ENCODE measurements around the gene DGKQ. TPM values are rescaled to one million over a fixed set of nuclear protein-coding genes. Genes with fewer than 3 reads are reported as not detected.

Gene DGKQ
- total and polyA plus RNA-seq, 7 experiments from 2014 or later: 1.5 to 28.0 (median 16.5) TPM

DNA sequence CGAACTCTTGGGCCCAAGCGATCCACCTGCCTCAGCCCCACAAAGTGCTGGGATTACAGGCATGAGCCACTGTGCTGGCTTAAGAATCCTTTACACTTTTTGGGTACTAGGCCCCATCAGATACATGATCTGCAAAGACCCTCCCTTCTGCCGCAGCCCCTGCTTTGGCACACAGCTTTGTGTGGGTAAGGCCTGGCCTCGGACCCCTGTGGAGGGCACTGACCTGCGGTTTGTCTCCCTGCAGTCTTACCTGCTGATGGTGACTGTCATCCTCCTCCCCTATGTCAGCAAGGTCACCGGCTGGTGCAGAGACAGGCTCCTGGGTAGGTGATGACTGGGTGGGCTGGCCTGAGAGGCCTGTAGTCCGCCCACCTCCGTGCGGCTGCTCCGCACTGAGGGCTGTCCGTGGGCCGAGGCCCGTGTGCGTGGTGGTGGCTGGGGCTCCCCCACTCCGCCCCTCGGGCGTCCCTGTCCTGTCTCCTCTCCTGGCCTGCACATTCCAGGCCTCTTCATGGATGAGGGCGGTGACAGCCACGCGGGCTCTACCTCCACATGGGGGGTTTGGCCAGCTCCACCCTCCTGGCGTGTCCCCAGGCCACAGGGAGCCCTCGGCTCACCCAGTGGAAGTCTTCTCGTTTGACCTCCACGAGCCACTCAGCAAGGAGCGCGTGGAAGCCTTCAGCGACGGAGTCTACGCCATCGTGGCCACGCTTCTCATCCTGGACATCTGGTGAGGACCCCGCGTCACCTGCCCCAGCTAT, 18.0 kb downstream of the DGKQ start:
- no peak overlapping the region for H3K27ac ChIP-seq (ENCODE audit: low read depth, low read length)
- no peak overlapping the region for H3K4me3 ChIP-seq (ENCODE audit: low read length)
- no peaks in the 10 kb centered on the region for H3K4me1 ChIP-seq (ENCODE audit: control insufficient read depth in 2 of 2, insufficient read depth in 2 of 2, low read length in 2 of 2)
- POLR2A ChIA-PET: no interaction called here
- Mint-ChIP-seq H3K9me3 (peaks cover 0 to 2% (median 0%) of the 10 kb centered on the region in 11 donors), H3K4me1 (no peaks in the 10 kb centered on the region), H3K27me3 (no peaks in the 10 kb centered on the region), H3K4me3 (no peak overlapping the region), H3K36me3 (peaks cover 0 to 31% (median 3%) of the 10 kb centered on the region in 5 donors), H3K27ac (no peak overlapping the region)
- CTCF ChIA-PET: no interaction called here
- peaks cover 0 to 55% (median 0%) of the 10 kb centered on the region in 3 experiments for H3K36me3 ChIP-seq (ENCODE audit: control insufficient read depth in 2 of 3, insufficient read depth in 3 of 3, low read length in 3 of 3)
- intact Hi-C loops (cut with micrococcal nuclease): no loop called here
- DNase-seq (no peak), ATAC-seq (no peak)
- H3K27me3 ChIP-seq (ENCODE audit: control insufficient read depth in 2 of 2, insufficient read depth in 2 of 2, low read length in 2 of 2): no peaks in the 10 kb centered on the region
- H3K9me3 ChIP-seq (ENCODE audit: control insufficient read depth in 2 of 3, low read length in 3 of 3): no peaks in the 10 kb centered on the region

- H3K27ac ChIP-seq (ENCODE audit: low read depth, low read length): no peak overlapping the region
- H3K4me3 ChIP-seq (ENCODE audit: low read length): no peak overlapping the region
- Mint-ChIP-seq H3K36me3 (peaks cover 0 to 31% (median 3%) of the 10 kb centered on the region in 5 donors), H3K9me3 (peaks cover 0 to 2% (median 0%) of the 10 kb centered on the region in 11 donors), H3K27ac (peak overlapping the region in 1 of 9 donors; percentile 59), H3K4me1 (no peaks in the 10 kb centered on the region), H3K4me3 (no peak overlapping the region), H3K27me3 (no peaks in the 10 kb centered on the region)
- POLR2A ChIA-PET: no interaction called here
- DNase-seq (no peak), ATAC-seq (no peak)
- intact Hi-C loops (cut with micrococcal nuclease): no loop called here
- CTCF ChIA-PET: no interaction called here
- peaks cover 0 to 48% (median 0%) of the 10 kb centered on the region in 3 experiments for H3K36me3 ChIP-seq (ENCODE audit: control insufficient read depth in 2 of 3, insufficient read depth in 3 of 3, low read length in 3 of 3)
- H3K4me1 ChIP-seq (ENCODE audit: control insufficient read depth in 2 of 2, insufficient read depth in 2 of 2, low read length in 2 of 2): no peaks in the 10 kb centered on the region
- no peaks in the 10 kb centered on the region for H3K27me3 ChIP-seq (ENCODE audit: control insufficient read depth in 2 of 2, insufficient read depth in 2 of 2, low read length in 2 of 2)
- H3K9me3 ChIP-seq (ENCODE audit: control insufficient read depth in 2 of 3, low read length in 3 of 3): no peaks in the 10 kb centered on the region
Observed at GRCh38 chr4:954211-955020, 19.0 kb downstream of the DGKQ start.

GRCh38 chr4:953574-953915, 19.8 kb downstream of the DGKQ start:
- intact Hi-C loops (cut with micrococcal nuclease): no loop called here
- no peaks in the 10 kb centered on the region for H3K9me3 ChIP-seq (ENCODE audit: control insufficient read depth in 2 of 3, low read length in 3 of 3)
- Mint-ChIP-seq H3K36me3 (peaks cover 0 to 27% (median 3%) of the 10 kb centered on the region in 5 donors), H3K4me1 (no peaks in the 10 kb centered on the region), H3K27ac (no peak overlapping the region), H3K4me3 (no peak overlapping the region), H3K27me3 (no peaks in the 10 kb centered on the region), H3K9me3 (peaks cover 0 to 2% (median 0%) of the 10 kb centered on the region in 11 donors)
- DNase-seq (no peak), ATAC-seq (no peak)
- H3K36me3 ChIP-seq (ENCODE audit: control insufficient read depth in 2 of 3, insufficient read depth in 3 of 3, low read length in 3 of 3): peaks cover 0 to 39% (median 0%) of the 10 kb centered on the region in 3 experiments
- no peak overlapping the region for H3K27ac ChIP-seq (ENCODE audit: low read depth, low read length)
- no peaks in the 10 kb centered on the region for H3K27me3 ChIP-seq (ENCODE audit: control insufficient read depth in 2 of 2, insufficient read depth in 2 of 2, low read length in 2 of 2)
- no peaks in the 10 kb centered on the region for H3K4me1 ChIP-seq (ENCODE audit: control insufficient read depth in 2 of 2, insufficient read depth in 2 of 2, low read length in 2 of 2)
- H3K4me3 ChIP-seq (ENCODE audit: low read length): no peak overlapping the region
- ChIA-PET CTCF (no interaction called here), POLR2A (no interaction called here)

DNA sequence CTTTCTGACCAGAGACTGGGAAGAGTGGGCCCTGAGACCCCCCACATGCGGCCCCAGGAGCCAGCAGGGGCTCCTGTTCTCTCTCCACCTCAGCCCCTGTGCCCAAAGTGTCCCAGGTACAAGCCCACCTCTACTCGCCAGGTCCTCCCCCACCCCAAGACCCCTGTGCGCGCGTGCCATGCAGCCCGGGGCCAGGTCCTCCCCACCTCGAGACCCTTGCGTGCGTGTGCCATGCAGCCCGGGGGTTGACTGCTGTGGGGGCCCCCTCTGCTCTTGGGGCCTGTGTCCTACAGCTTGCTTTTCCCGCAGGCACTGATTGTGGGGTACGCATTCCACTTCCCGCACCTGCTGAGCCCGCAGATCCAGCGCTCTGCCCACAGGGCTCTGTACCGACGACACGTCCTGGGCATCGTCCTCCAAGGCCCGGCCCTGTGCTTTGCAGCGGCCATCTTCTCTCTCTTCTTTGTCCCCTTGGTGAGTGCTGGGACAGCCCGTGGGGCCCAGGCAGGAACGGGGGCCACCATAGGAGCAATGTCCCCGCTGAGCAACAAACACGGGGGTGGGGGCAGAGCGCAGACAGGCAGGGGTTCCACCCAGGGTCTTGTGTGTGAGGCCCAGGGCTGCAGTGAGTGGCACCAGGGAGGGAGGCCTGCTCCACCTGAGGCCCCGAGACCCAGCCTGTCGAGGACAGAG, 20.3 kb downstream of the DGKQ start:
- no peak for DNase-seq
- Histone ChIP-seq H3K27me3 (ENCODE audit: control insufficient read depth in 2 of 2, insufficient read depth in 2 of 2, low read length in 2 of 2) (no peaks in the 10 kb centered on the region), H3K27ac (ENCODE audit: low read depth, low read length) (no peak overlapping the region), H3K36me3 (ENCODE audit: control insufficient read depth in 2 of 3, insufficient read depth in 3 of 3, low read length in 3 of 3) (peaks cover 0 to 34% (median 0%) of the 10 kb centered on the region in 3 experiments), H3K9me3 (ENCODE audit: control insufficient read depth in 2 of 3, low read length in 3 of 3) (no peaks in the 10 kb centered on the region), H3K4me1 (ENCODE audit: control insufficient read depth in 2 of 2, insufficient read depth in 2 of 2, low read length in 2 of 2) (no peaks in the 10 kb centered on the region), H3K4me3 (ENCODE audit: low read length) (no peak overlapping the region)
- Mint-ChIP-seq H3K4me1 (peaks cover 0 to under 1% (median 0%) of the 10 kb centered on the region in 7 donors), H3K27me3 (no peaks in the 10 kb centered on the region), H3K36me3 (peaks cover 0 to 25% (median 3%) of the 10 kb centered on the region in 5 donors), H3K4me3 (no peak overlapping the region), H3K27ac (no peak overlapping the region), H3K9me3 (peaks cover 0 to 2% (median 0%) of the 10 kb centered on the region in 11 donors)
- POLR2A ChIA-PET: no interaction called here
- CTCF ChIA-PET: no interaction called here
- no peak for ATAC-seq
- intact Hi-C loops (cut with micrococcal nuclease): no loop called here

GRCh38 chr4:951594-952468, 21.5 kb downstream of the DGKQ start:
- Histone ChIP-seq H3K27me3 (ENCODE audit: control insufficient read depth in 2 of 2, insufficient read depth in 2 of 2, low read length in 2 of 2) (no peaks in the 10 kb centered on the region), H3K4me1 (ENCODE audit: control insufficient read depth in 2 of 2, insufficient read depth in 2 of 2, low read length in 2 of 2) (no peaks in the 10 kb centered on the region), H3K4me3 (ENCODE audit: low read length) (no peak overlapping the region), H3K36me3 (ENCODE audit: control insufficient read depth in 2 of 3, insufficient read depth in 3 of 3, low read length in 3 of 3) (peaks cover 0 to 24% (median 0%) of the 10 kb centered on the region in 3 experiments), H3K27ac (ENCODE audit: low read depth, low read length) (no peak overlapping the region), H3K9me3 (ENCODE audit: control insufficient read depth in 2 of 3, low read length in 3 of 3) (no peaks in the 10 kb centered on the region)
- peaks cover 0 to 2% (median 0%) of the 10 kb centered on the region in 11 donors for H3K9me3 Mint-ChIP-seq
- ChIA-PET CTCF (no interaction called here), POLR2A (no interaction called here)
- H3K4me1 Mint-ChIP-seq: peaks cover 0 to 2% (median 0%) of the 10 kb centered on the region in 7 donors
- no peak overlapping the region for H3K4me3 Mint-ChIP-seq
- ATAC-seq (peak; percentile 25), DNase-seq (no peak)
- no peaks in the 10 kb centered on the region for H3K27me3 Mint-ChIP-seq
- H3K27ac Mint-ChIP-seq: peak overlapping the region in 1 of 9 donors; percentile 58
- intact Hi-C loops (cut with micrococcal nuclease): no loop called here
- H3K36me3 Mint-ChIP-seq: peaks cover 0 to 25% (median 3%) of the 10 kb centered on the region in 5 donors

DNA sequence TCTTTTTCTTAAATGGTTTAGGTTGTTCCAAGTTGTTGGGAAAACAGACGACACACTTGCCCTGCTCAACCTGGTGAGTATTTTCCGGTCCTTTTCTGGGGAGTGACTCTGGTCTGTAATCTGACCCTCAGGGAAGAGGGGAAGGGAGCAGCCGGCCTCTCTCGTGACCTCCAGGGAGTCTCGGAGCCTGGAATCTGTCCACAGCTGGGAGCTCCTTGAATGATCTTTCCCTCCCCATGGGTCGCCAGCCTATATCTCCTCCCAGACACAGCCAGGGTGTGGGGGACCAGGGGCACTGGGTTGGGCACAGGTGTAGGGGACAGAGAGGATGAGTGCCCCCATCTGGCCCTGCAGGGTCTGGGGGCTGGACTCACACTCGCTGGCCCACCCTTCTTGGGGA, 22.2 kb downstream of the DGKQ start:
- H3K27ac Mint-ChIP-seq: no peak overlapping the region
- POLR2A ChIA-PET: no interaction called here
- peaks cover 0 to 24% (median 0%) of the 10 kb centered on the region in 3 experiments for H3K36me3 ChIP-seq (ENCODE audit: control insufficient read depth in 2 of 3, insufficient read depth in 3 of 3, low read length in 3 of 3)
- no peaks in the 10 kb centered on the region for H3K27me3 Mint-ChIP-seq
- H3K27me3 ChIP-seq (ENCODE audit: control insufficient read depth in 2 of 2, insufficient read depth in 2 of 2, low read length in 2 of 2): no peaks in the 10 kb centered on the region
- no peaks in the 10 kb centered on the region for H3K4me1 ChIP-seq (ENCODE audit: control insufficient read depth in 2 of 2, insufficient read depth in 2 of 2, low read length in 2 of 2)
- no peaks in the 10 kb centered on the region for H3K9me3 ChIP-seq (ENCODE audit: control insufficient read depth in 2 of 3, low read length in 3 of 3)
- intact Hi-C loops (cut with micrococcal nuclease): no loop called here
- no peak overlapping the region for H3K27ac ChIP-seq (ENCODE audit: low read depth, low read length)
- peaks cover 0 to 21% (median 3%) of the 10 kb centered on the region in 5 donors for H3K36me3 Mint-ChIP-seq
- DNase-seq (no peak), ATAC-seq (no peak)
- H3K4me3 Mint-ChIP-seq: no peak overlapping the region
- peaks cover 0 to 4% (median 0%) of the 10 kb centered on the region in 7 donors for H3K4me1 Mint-ChIP-seq
- CTCF ChIA-PET: no interaction called here
- no peak overlapping the region for H3K4me3 ChIP-seq (ENCODE audit: low read length)
- peaks cover 0 to 2% (median 0%) of the 10 kb centered on the region in 11 donors for H3K9me3 Mint-ChIP-seq

All from naive thymus-derived CD4-positive, alpha-beta T cell (primary cell).